Neural crest cell (in vitro differentiated cells): Measurements from ENCODE around the gene EPG5. TPM values are rescaled to one million over a fixed set of nuclear protein-coding genes. Genes with fewer than 3 reads are reported as not detected.

Experiments
- DNase-seq: peaks from one replicate; pipeline ENCODE4 v3.0.0; 2021; ENCODE audit warnings: low read depth, mixed read lengths, low spot score
- H3K27ac Mint-ChIP-seq: one replicate; pipeline ENCODE4 v1.8.0; 2021; ENCODE audit warnings: mild to moderate bottlenecking, mixed read lengths; ENCODE audit not compliant: unreplicated experiment
- H3K27me3 Mint-ChIP-seq: 2 replicates; pipeline ENCODE4 v1.8.0; 2021; ENCODE audit warnings: low read depth, mild to moderate bottlenecking, mixed read lengths
- H3K36me3 Mint-ChIP-seq: 2 replicates; pipeline ENCODE4 v1.8.0; 2021; ENCODE audit warnings: low read depth, mild to moderate bottlenecking, mixed read lengths
- H3K4me1 Mint-ChIP-seq: 2 replicates; pipeline ENCODE4 v1.8.0; 2021; ENCODE audit warnings: mixed read lengths
- H3K4me3 Mint-ChIP-seq: one replicate; pipeline ENCODE4 v1.8.0; 2021; ENCODE audit warnings: mild to moderate bottlenecking, mixed read lengths
- H3K9me3 Mint-ChIP-seq: 2 replicates; pipeline ENCODE4 v1.8.0; 2021; ENCODE audit warnings: mixed read lengths
- CTCF ChIP-seq: fragments of 200-600 bp; sonication (generic); conservative IDR thresholded peaks from 2 replicates; pipeline ENCODE4 v1.5.0; 2021; ENCODE audit warnings: antibody characterized with exemption, mild to moderate bottlenecking
- total RNA-seq: library from RNA; stranded (reverse); gene quantifications from 2 replicates; pipeline ENCODE4 v1.2.1, GENCODE V29; 2021

The EPG5 gene
- total RNA-seq, 1 donor from 2014 or later: 20.5 TPM

- Mint-ChIP-seq H3K27ac (no peak overlapping the region), H3K4me1 (no peaks in the 10 kb centered on the region)
These were observed 103.0 kb downstream of the EPG5 start for GRCh38 chr18:45864081-45864480.

GRCh38 chr18:45863469-45863868 is 103.7 kb downstream of the EPG5 start:
- no peak for DNase-seq
- Mint-ChIP-seq H3K27ac (no peak overlapping the region), H3K9me3 (no peaks in the 10 kb centered on the region), H3K36me3 (peaks cover 45% of the 10 kb centered on the region), H3K27me3 (no peaks in the 10 kb centered on the region), H3K4me1 (no peaks in the 10 kb centered on the region), H3K4me3 (no peak overlapping the region)
- no peak for TF ChIP-seq CTCF

More at GRCh38 chr18:45864081-45864480, 103.0 kb downstream of the EPG5 start:
- Mint-ChIP-seq H3K9me3 (no peaks in the 10 kb centered on the region), H3K4me3 (no peak overlapping the region), H3K27me3 (no peaks in the 10 kb centered on the region), H3K36me3 (peaks cover 42% of the 10 kb centered on the region)
- DNase-seq: no peak
- no peak for TF ChIP-seq CTCF

GRCh38 chr18:45861926-45862325 is 105.2 kb downstream of the EPG5 start:
- Mint-ChIP-seq H3K27ac (no peak overlapping the region), H3K27me3 (no peaks in the 10 kb centered on the region), H3K4me3 (no peak overlapping the region), H3K4me1 (no peaks in the 10 kb centered on the region), H3K9me3 (no peaks in the 10 kb centered on the region), H3K36me3 (peaks cover 52% of the 10 kb centered on the region)
- DNase-seq: no peak
- TF ChIP-seq CTCF: no peak

- no peak for DNase-seq
- no peak overlapping the region for H3K4me3 Mint-ChIP-seq
- H3K36me3 Mint-ChIP-seq: peaks cover 52% of the 10 kb centered on the region
- no peak for TF ChIP-seq CTCF
- no peaks in the 10 kb centered on the region for H3K27me3 Mint-ChIP-seq
- no peaks in the 10 kb centered on the region for H3K9me3 Mint-ChIP-seq
- no peaks in the 10 kb centered on the region for H3K4me1 Mint-ChIP-seq
- H3K27ac Mint-ChIP-seq: no peak overlapping the region
These were observed 106.2 kb downstream of the EPG5 start for GRCh38 chr18:45860971-45861370.

GRCh38 chr18:45860492-45860891 is 106.6 kb downstream of the EPG5 start:
- no peak for DNase-seq
- Mint-ChIP-seq H3K4me1 (no peaks in the 10 kb centered on the region), H3K4me3 (no peak overlapping the region), H3K36me3 (peaks cover 53% of the 10 kb centered on the region), H3K27ac (no peak overlapping the region), H3K9me3 (no peaks in the 10 kb centered on the region), H3K27me3 (no peaks in the 10 kb centered on the region)
- no peak for TF ChIP-seq CTCF

- H3K4me3 Mint-ChIP-seq: no peak overlapping the region
- no peak for DNase-seq
- no peak overlapping the region for H3K27ac Mint-ChIP-seq
- H3K4me1 Mint-ChIP-seq: no peaks in the 10 kb centered on the region
- peaks cover 47% of the 10 kb centered on the region for H3K36me3 Mint-ChIP-seq
- TF ChIP-seq CTCF: no peak
- no peaks in the 10 kb centered on the region for H3K9me3 Mint-ChIP-seq
- H3K27me3 Mint-ChIP-seq: no peaks in the 10 kb centered on the region
These were observed 107.8 kb downstream of the EPG5 start for GRCh38 chr18:45859334-45859733.
